ENCODE results near the gene ZSWIM6.

The ZSWIM6 gene

DNA sequence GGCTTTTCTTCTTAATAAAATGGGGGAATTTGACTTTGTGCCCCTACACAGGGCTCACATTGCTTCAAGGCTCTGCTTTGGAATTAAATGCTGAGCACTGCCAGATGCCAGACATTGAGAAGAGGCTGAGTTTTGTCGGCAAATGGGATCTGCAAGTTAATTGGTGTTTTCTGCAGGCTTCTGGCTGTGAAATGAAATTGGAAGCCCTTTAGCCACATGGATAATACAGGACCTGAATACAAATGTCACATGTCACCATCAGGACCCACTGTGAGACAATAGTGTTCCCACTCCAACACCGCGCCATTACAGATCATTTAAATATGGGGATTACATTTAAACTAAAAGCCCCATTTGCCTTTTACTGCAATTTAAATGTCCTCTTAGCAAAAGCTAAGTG, 164.4 kb downstream of the ZSWIM6 start:
- DNase-seq: no peak

DNA sequence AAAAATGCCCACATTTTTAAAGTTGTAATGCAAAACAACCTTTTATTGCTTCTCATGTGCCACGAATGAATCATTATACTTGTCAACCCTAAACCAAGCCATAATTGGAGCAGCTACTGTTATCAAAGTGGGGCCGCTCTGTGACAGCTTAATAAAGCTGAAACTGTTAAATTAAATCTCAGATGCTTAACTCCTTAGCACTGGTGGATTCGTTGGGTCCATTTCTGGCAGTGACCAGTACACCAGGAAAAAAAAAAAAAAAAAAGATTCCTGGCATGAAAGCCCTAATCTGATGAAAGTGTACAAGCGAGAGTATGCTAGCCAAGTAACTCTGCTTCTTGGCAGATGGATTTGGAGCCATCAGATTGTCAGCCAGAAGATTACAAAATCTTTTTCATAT, 164.8 kb downstream of the ZSWIM6 start:
- DNase-seq: no peak

DNA sequence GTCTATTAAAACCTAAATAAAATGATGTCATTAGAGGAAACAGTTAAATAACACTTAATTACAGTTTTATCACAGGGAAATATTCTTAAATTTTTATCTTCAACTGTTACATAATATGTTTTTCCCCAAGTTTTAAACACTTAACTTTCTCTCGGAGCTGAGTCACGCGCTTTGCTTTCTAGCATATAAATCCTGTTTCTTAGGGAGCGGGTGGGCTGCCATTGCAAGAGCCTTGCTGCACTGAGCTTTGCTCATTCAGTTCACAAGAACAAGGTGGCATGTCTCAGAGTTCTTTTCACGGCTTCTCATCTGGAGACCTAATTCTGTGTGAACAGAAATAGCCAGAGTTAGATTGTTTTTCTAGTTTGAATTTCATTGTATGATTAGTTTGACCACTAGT, 166.1 kb downstream of the ZSWIM6 start:
- no peak for DNase-seq

DNA sequence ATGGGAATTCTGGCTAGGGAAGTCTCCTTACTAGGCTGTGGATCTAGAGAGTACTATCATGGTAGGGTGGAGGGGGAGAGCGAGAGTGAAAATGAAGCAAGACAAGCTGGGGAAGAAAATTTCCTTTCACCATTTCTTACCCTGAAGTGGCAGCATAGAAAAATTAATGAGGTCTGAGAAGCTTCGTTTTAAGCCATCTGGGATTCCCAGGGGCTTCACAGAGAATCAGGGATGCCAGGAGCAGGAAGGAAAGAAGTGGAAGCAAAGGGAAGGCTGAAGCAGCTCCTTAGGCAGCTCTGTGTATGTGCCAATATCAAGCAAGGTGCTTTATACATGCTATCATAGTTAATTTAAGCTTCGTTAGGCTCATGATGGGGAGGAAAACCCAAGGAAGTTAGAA, 169.9 kb downstream of the ZSWIM6 start:
- DNase-seq: no peak

DNA sequence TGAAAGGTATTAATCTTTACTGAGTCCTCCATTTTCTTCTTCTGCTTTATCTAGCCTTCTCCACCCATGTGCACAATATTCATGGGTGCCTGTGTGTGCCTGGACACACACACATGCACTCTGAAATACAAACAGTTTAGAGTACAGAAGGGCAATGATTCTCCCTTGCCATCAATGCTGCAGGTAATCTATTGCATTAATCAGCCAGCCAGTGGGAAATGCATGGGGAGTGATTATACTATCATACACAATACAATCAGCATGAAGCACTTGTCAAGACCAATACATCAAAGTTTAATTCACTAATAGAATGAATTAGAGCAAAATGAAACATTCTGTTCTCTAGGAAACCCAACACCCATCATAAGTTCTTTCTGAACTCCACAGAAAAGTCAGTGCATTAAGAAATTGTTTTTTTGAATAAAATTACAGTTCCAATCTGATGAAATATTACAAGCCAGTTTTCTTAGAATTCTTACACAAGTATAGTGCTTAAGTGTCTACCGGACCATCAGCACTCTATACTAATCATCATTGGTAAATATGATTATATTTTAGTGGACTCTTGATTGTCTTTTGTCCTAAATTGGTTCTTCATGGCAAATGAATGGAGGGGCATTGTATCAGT, 172.2 kb downstream of the ZSWIM6 start:
- no peak for DNase-seq

DNA sequence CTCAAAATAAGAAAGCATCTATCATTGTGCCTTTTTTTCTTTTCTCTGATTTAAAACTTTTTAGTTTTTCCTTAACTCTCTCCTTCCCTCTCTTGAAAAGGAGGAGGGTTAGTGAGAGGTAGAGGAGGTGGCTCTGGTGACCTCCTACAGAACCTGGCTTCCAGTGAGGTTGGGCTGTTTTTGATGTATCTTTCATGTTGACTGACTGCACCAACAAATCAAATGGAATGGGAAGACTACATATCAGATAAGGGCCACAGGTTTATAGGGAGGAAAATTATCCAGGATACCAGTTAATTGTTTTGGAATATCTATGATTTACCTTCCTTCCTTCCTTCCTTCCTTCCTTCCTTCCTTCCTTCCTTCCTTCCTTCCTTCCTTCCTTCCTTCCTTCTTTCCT, 173.2 kb downstream of the ZSWIM6 start:
- DNase-seq: no peak

DNA sequence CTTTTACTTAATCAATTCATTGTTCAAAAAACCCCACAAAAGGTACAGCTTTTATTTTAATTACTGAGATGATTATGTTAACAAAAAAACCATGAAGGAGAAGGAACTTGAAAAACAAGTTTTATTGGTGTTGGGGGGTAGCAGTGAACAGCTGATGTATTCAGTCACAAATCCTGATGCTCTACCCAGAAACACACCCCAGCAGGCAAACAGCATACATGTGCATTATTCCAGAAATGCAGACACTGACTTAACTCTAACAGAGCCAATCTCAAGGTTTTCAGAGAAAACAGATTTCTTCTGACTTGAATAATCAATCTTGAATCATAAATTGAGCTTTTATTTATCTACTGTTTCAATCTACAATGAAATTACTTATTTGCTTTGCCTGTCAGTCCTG, 175.2 kb downstream of the ZSWIM6 start:
- DNase-seq: no peak

DNA sequence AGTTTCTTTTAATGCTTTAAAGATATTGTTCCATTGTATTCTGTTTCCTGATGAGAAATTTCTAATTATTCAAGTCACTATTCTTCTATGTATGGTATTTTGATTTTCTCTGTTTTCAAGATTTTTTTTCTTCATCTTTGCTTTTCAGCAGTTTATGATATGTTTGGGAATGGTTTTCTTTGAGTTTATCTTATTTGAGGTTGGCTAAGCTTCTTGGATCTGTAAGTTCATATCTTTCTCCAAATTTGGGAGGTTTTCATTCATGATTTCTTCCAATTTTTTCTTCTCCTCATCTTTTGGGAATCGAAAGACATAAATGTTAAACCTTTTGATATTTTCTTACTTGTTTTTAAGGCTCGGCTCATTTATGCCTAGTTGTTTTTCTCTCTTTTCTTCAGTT, 184.9 kb downstream of the ZSWIM6 start:
- DNase-seq: no peak

DNA sequence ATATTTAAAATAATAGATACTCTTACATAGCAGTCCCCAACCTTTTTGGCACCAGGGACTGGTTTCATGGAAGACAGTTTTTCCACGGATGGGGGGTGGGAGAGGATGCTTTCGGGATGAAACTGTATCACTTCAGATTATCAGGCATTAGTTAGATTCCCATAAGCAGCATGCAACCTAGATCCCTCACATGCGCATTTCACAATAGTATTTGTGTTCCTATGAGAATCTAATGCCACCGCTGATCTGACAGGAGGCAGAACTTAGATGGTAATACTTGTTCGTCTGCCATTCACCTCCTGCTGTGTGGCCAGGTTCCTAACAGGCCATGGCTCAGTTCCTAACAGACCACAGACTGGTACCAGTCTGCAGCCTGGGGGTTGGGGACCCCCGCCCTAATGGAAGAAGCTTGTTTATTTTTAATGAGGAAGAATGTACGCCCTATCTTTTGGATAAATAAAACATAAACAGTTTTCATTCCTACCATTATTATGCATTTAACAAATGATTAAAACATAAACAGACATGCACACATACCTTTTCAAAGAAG, 187.7 kb downstream of the ZSWIM6 start:
- DNase-seq: no peak

DNA sequence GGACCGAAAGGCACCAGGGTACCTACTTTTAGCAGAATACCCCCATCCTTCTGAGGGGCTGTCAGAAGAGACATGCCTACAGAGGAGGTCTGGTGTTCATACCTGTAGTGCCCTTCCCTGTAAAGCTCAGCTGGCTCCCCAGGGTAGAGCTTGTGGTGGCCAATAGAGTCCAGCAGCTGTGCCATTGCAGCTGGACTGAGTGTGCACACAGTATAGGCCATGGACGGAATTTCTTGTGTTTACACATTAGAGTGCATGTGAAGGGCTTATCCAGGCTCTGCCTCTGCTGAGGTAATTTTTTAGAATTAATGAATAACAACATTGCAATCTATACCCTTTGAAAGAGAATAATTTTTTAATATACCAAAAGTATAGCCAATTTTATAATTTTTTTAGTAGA, 191.0 kb downstream of the ZSWIM6 start:
- DNase-seq: no peak

DNA sequence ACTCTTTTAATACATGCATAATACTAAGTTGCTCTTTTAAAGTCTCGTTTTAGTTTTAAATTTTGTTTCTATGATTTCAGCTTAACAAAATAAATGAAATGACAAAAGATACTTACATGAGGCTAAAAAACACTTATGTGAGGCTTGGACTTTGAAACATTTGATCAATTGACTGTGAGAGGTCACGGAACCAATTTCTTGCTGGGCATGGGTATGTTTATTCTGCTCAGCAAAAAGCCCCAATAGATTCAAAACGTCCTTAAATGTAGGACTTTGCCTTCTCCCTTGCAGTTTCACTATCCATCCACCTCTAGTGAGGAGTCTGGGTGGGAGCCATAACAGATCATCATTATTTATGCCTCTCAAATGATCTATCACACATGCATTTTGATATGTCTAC, 191.9 kb downstream of the ZSWIM6 start:
- DNase-seq: no peak

DNA sequence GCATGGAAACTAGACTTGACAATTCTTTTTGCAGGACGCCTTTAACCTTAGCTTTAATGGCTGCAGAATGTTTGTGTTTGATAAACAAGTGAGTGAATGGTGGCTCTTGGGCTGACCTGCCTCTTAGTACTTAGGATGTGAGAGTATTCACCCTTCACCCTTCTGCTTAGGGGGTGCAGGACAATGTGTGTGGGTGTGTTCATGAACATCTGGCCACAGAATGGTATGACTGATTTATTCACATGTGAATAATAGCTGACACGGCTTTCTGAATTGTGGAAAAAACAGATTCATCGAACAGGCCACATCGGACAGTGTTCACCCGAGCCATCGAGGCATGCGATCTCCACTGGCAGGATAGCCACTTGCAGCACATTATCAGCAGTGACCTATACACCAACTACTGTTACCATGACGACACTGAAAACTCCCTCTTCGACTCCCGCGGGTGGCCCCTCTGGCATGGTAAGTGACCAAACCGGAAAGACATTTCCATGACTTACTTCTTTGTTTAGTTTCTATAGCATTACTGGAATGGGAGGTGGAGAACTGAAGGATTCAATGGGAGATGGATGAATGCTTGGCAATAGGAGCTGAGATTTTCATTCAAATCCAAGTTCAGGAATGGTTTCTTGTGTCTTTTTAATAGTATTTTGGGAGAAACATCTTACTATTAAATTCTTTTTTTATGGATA, 193.6 kb downstream of the ZSWIM6 start:
- DNase-seq: no peak

DNA sequence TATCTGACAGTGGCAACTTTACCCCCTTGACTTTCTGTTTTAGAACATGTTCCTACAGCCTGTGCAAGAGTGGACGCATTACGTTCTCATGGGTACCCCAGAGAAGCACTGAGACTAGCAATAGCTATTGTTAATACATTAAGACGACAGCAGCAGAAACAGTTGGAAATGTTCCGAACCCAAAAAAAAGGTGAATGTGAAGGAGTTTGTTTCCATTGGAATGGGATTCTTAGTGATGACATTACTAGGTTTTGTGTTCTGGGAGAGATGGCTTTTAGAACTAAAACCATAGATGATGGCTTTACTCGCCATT, 194.1 kb downstream of the ZSWIM6 start:
- DNase-seq: no peak

DNA sequence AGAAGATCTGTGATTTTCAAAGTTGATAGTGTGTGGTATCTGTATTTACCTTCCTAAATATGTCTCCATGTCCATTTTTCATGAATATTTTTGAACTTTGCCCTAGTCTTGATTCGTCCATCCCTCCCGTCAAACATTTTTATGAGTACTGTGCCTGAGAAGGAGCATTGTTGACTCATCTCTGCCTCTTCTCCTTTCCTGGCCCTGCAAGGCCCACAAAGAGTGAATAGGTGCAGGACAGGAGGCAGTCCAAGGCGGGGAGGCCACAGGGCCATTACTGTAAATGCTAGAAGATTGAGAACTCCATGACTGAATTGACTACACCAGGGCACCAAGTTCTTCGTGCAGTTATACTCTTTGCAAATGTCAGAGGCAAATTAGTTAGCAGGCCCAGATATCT, 200.9 kb downstream of the ZSWIM6 start:
- no peak for DNase-seq

DNA sequence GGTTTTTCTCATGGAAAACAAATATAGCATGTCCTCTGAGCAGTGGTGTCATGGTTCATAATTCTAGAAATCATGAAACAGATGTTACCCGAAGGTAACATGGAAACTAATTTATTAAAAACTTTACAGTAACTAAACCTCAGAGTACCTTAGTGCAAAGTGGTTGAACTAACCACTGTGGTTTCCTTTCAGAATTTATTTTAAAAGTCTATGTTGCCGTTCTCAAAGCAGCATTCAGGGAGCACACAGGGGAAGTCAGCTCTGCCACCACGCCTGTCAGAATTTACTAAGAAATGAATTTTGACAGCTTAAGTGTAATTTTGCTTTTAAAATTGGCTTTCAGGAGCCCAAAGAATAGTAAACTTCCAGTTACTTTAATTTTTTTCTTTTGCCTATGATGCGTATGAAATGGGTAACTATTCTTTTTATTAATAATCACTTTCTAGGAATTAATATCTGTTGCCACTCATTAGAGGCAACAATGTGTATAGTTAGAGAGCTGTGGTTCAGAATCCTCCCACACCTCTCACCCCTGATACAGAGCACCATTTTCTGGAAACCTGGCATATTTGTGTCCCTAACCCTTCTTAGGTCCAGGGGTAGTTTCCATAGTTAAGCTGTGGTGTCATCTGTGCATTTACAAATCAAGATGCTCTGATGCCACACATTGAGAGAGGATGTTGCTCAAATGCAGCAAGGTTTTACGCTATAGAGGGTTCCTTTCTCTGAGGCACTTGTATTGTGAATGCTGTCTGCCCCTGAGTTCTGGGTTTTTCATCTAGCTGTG, 202.6 kb downstream of the ZSWIM6 start:
- no peak for DNase-seq

DNA sequence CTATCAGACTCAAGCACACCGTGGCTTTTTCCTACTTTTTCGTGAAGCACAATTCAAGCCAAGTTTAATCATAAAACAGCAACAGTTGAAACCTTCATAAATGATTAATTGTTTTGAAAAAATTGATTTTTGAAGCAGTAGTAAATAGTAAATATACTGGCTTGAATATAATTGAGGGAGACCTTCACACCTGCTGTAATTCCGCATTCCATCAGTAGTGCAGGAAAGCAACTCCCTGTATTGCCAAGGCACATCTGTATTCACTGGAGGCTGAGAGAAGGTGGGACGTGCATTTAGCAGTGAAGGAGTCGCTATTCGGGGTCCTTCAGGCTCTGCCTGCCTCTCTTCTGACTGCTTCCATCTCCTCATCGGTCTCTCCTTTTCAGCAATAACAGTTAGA, 203.8 kb downstream of the ZSWIM6 start:
- no peak for DNase-seq

DNA sequence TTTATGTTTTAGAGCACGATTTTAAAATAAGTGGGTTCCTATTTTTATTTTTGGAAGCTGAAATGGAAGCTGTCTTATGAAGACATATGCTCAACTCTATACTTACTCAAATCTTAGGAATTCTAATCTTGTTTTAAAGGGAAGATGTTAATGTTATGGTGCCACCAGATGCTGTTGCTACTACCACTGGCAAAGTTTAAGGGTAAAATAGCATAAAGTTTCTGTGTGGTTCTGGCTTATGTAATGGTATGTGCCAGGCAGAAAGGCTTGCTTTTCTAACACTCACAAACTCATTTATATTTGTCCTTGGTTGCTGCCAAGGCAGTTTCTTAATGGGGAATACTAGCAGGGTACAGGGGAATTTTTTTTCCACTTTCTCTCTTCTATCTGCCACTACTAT, 204.9 kb downstream of the ZSWIM6 start:
- DNase-seq: no peak

DNA sequence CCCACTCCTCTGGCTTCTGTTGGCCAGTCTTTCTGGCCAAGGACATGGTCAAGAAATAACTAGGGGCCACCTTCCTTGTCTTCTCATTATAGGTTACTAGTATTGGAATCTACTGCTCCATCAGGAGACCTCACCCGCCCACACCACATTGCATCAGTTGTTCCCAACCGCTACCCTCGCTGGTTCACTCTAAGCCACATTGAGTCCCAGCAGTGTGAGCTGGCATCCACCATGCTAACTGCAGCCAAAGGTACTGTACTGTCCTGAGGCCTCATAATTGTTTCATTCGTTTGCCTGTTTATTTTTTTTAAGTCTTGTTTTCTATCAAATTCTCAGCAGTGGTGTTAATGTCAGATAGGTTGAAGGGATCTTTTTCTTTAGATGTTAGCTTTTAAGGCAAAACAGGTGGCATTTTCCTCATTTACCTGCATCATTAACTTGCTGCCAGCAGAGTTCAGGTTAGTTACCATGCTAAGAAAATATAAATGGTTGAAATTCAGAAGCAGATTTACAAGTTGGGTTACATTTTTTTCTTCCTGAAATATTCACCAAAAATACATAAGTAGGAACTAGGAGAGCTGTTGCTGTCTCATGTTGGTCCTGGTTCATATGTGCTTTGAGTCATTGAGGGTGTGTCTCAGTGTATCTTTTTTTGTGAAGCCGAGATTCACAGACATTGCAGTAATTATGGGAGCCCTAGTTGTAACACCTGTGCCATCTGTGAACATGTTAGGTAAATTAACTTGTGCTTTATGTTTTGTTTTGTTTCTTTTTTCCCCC, 206.9 kb downstream of the ZSWIM6 start:
- no peak for DNase-seq

DNA sequence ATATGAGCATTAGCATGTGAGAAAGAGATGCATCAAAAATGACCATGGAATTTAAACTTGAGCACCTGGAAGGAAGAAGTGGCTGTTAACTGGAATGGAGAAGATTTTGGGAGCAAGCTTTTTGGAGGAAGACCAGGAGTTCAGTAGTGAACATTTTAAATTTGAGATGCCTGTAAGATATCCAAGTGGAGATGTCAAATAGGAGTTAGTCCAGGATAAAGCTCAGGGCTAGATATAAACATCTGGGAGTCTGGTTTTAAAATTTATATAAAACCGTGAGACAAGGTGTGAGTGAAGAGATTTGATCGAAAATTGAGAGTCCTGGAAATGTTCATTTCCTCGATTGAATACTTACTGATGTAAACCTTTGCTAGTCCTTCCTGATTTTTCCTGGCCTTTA, 217.5 kb downstream of the ZSWIM6 start:
- DNase-seq: no peak

DNA sequence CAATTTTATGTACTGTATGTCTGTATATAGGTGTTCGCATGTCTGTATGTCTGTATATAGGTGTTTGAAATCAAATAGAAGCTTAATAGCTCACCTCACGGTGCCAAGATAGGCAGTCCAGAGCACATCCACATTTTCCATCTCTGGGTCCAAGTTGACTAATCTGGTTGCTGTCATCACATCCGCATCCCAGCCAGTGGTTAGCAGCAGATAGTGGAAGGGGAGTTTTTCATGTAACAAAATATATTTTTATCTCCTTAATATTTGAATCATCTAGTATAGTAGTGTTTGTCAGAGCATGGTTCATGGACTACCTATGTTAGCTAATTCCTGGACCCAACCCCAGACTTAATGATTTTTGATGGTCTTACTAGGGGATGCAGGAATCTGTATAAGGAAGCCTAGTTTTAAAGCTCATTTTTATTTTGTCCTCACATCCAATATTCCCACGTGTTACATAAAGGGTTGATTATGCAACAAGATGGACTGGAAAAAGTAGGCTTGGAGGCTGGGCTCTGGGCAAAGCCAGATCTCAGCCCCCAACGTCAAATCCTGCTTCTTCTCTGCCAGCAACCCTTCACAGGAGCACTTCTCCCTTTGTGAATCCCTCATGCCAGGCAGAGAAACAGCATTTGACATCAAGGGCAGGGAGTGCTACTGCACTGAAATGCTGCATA, 219.7 kb downstream of the ZSWIM6 start:
- DNase-seq: no peak

DNA sequence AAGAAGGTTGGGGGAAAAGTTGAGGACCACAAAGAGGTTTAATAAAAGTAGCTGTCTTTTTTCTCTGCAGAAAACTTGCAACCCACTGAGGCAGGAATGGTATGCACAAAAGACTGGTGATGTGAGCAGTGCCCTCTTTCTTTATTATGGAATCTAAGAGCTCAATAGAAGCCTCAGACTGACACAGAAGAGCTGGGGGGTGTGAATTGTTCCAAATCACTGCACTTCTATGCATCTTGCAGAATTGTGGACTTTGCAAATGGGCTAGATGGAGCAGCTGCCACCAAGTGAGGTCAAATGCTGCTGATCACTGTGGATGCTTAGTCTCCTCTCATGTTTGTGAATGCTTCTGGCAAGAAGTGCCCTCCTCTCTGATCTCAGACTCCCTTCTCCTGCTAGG, 227.1 kb downstream of the ZSWIM6 start:
- DNase-seq: no peak

DNA sequence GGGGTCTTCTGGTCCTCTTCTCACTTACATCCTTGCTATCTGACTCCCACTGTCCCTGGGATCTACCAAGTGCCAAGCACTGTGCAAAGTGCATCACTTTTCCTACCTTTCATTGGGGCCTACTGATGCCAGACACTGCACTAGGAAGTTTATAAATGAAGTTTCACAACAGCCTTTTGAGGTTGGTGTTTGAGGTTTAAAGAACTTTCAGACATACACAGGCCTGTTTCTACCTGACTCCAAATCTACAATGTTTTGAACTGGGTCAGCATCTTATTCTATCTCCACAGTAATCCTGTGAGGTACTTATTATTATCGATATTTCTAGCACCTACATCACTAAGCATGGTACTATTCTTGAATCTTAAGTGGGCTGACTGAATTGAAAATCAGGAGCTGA, 227.7 kb downstream of the ZSWIM6 start:
- no peak for DNase-seq

DNA sequence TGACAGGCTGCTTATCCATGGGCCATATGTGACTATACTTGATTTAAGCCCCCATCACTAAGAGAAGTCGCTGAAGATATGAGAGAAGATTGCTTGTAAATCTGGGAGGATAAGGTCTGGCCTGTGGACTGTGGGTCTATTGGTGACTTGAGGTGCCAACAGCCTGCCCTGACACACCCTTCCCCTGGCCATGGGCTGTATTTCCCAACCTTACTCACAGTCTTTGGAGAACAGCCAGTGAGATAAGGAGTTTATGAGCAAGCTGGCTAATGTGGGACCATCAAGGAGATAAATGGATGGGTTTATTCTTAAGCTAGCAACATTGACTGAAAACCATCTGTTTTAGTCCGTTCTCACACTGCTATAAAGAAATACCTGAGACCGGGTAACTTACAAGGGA, 231.3 kb downstream of the ZSWIM6 start:
- DNase-seq: no peak
